D721Med (cell line): ENCODE results near the gene TTC6.

Experiments
- DNase-seq: peaks from one replicate; pipeline ENCODE4 v3.0.0; 2011; ENCODE audit warnings: low spot score; ENCODE audit not compliant: insufficient read length
- FAIRE-seq: peaks from 2 replicates; lab custom pipeline; 2011; peaks lifted over from hg19 to GRCh38; lab: Jason Lieb, UNC
- TF ChIP-seq, protein P1 (sequence below): IDR thresholded peaks from 2 replicates; pipeline ENCODE4 v1.5.1; 2012; ENCODE audit warnings: mild to moderate bottlenecking, control low read depth; ENCODE audit not compliant: insufficient read depth; ENCODE audit errors: missing control alignments

Gene TTC6

GRCh38 chr14:37622231-37622923, 26.9 kb downstream of the TTC6 start:
- FAIRE-seq (no peak), DNase-seq (no peak)
- TF ChIP-seq, protein P1, sequence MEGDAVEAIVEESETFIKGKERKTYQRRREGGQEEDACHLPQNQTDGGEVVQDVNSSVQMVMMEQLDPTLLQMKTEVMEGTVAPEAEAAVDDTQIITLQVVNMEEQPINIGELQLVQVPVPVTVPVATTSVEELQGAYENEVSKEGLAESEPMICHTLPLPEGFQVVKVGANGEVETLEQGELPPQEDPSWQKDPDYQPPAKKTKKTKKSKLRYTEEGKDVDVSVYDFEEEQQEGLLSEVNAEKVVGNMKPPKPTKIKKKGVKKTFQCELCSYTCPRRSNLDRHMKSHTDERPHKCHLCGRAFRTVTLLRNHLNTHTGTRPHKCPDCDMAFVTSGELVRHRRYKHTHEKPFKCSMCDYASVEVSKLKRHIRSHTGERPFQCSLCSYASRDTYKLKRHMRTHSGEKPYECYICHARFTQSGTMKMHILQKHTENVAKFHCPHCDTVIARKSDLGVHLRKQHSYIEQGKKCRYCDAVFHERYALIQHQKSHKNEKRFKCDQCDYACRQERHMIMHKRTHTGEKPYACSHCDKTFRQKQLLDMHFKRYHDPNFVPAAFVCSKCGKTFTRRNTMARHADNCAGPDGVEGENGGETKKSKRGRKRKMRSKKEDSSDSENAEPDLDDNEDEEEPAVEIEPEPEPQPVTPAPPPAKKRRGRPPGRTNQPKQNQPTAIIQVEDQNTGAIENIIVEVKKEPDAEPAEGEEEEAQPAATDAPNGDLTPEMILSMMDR, result no peak

DNA sequence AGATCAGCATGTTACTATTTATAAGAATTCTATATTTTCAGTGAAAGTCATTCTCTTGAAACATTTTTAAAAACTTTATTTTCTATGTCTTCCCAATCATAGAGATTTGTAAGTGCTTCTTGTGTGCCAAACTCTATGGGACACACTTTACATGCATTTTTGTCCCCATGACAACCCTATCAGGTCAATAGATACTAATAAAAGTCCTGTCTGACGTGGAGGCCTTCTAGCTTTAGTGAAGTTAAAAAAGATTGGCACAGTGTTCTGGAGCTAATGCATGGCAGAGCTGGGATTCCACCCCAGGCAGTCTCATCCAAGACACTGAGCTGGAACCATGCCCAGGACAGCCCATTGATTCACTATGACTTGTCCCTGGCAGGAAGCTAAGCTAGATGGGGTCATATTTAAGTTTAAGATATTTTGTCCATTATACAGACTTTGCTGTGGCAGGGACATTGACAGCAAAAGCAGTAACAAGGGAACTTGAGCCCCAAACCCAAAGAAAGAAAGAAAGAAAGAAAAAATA, 28.1 kb downstream of the TTC6 start:
- TF ChIP-seq, protein P1, result no peak
- DNase-seq (no peak), FAIRE-seq (no peak)

GRCh38 chr14:37623971-37624370, 28.5 kb downstream of the TTC6 start:
- DNase-seq (no peak), FAIRE-seq (no peak)
- TF ChIP-seq, protein P1, result no peak

- no peak for FAIRE-seq
- TF ChIP-seq, protein P1, result no peak
- DNase-seq, result no peak
Measured at GRCh38 chr14:37625597-37626595, 30.5 kb downstream of the TTC6 start.

- FAIRE-seq (no peak), DNase-seq (no peak)
- TF ChIP-seq, protein P1, result no peak
Measured at GRCh38 chr14:37637341-37637740, 41.9 kb downstream of the TTC6 start.

DNA sequence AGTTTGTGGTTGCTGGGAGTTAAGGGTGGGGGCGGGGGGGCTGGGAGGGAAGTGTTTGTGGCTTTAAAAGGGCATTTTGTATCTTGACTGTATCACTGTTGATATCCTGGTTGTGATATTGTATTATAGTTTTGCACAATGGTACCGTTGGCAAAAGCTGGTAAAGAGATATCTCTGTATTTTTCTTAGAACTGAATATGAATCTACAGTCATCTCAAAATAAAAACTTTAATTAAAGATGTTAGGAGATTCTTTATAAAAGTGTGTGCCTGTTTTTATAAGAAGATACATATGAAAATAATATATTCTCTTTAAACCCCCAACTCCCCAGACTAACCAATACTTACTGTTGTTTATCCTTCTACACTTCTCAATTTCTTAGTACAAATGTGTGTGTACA, 43.2 kb downstream of the TTC6 start:
- TF ChIP-seq, protein P1, result no peak
- FAIRE-seq, result no peak
- DNase-seq, result no peak
